GM12878 (cell line): ENCODE results near the gene PNRC1. TPM values are rescaled to one million over a fixed set of nuclear protein-coding genes. Genes with fewer than 3 reads are reported as not detected.

ENCODE experiments used
- ATAC-seq: fragments of 200-7000 bp; cut with Tn5 transposase; 3 replicates; pipeline ENCODE4 v1.9.1; 2020; ENCODE audit warnings: mild to moderate bottlenecking, moderate library complexity
- BruUV-seq: library from RNA; stranded (reverse); fragments of 400-500 nt; replicated peaks from 2 replicates; lab custom pipeline; 2021; lab: Mats Ljungman, UMichigan
- CTCF ChIA-PET: fragments of 300-600 bp; sonication (Branson Sonifier 250); formaldehyde crosslinking; extraction: SDS; loops from one replicate; lab custom pipeline; 2021; ENCODE audit warnings: inconsistent platforms; lab: Yijun Ruan, JAX
- POLR2A ChIA-PET: fragments of 350-600 bp; formaldehyde crosslinking; extraction: SDS; loops from one replicate; lab custom pipeline; 2021; ENCODE audit warnings: inconsistent platforms; lab: Charles Lee
- RAD21 ChIA-PET: fragments of 300-600 bp; sonication (Branson Sonifier 250); formaldehyde crosslinking; loops from one replicate; lab custom pipeline; 2023; ENCODE audit warnings: antibody characterized with exemption; ENCODE audit not compliant: unreplicated experiment; lab: Charles Lee
- SMC1A ChIA-PET: fragments of 300-600 bp; sonication (Branson Sonifier 250); formaldehyde crosslinking; loops from one replicate; lab custom pipeline; 2023; ENCODE audit not compliant: unreplicated experiment, uncharacterized antibody; lab: Charles Lee
- DNase-seq: peaks from one replicate; pipeline ENCODE4 v3.0.0-alpha.2; 2011; ENCODE audit warnings: low read depth, low spot score
- FAIRE-seq: peaks from 3 replicates; lab custom pipeline; 2011; peaks lifted over from hg19 to GRCh38; lab: Jason Lieb, UNC
- H2AFZ ChIP-seq: 2 replicates; pipeline ENCODE4 v1.6.0; 2011; ENCODE audit warnings: low read depth, low read length, control low read depth; ENCODE audit not compliant: control insufficient read depth
- H3K27ac ChIP-seq: 2 replicates; pipeline ENCODE4 v1.5.1; 2011; ENCODE audit warnings: control low read depth; ENCODE audit not compliant: control insufficient read depth, insufficient read depth
- H3K27me3 ChIP-seq, 2 experiments: replicated peaks in 1 of 2; 2 replicates each; pipeline versions ENCODE4 v1.6.0 to v1.6.1; 2011; ENCODE audit warnings: low read length in 1 of 2; ENCODE audit not compliant: control insufficient read depth in 2 of 2, insufficient read depth in 2 of 2
- H3K36me3 ChIP-seq, 2 experiments: 2 replicates each; pipeline ENCODE4 v1.5.1; 2011; ENCODE audit warnings: low read length in 1 of 2; ENCODE audit not compliant: control insufficient read depth in 2 of 2, insufficient read depth in 2 of 2
- H3K4me1 ChIP-seq: 2 replicates; pipeline ENCODE4 v1.6.1; 2011; ENCODE audit warnings: mild to moderate bottlenecking, low read length, moderate library complexity, mixed read lengths; ENCODE audit not compliant: control insufficient read depth, insufficient read depth
- H3K4me2 ChIP-seq: 2 replicates; pipeline ENCODE4 v1.6.0; 2011; ENCODE audit warnings: control low read depth; ENCODE audit not compliant: control insufficient read depth, insufficient read depth
- H3K4me3 ChIP-seq: fragments of 200-600 bp; sonication (generic); 2 replicates; pipeline ENCODE4 v1.5.1; 2016
- H3K79me2 ChIP-seq: 2 replicates; pipeline ENCODE4 v1.6.0; 2011; ENCODE audit warnings: low read length; ENCODE audit not compliant: control insufficient read depth, insufficient read depth
- H3K9ac ChIP-seq: 2 replicates; pipeline ENCODE4 v1.8.0; 2011; ENCODE audit warnings: low read length, control low read depth, mixed read lengths; ENCODE audit not compliant: control insufficient read depth, insufficient read depth
- H3K9me3 ChIP-seq: replicated peaks from 3 replicates; pipeline ENCODE4 v1.5.1; 2011; ENCODE audit warnings: mild to moderate bottlenecking, low read length; ENCODE audit not compliant: control insufficient read depth, insufficient read depth
- H4K20me1 ChIP-seq: 2 replicates; pipeline ENCODE4 v1.6.0; 2011; ENCODE audit not compliant: control insufficient read depth, insufficient read depth
- CBX3 ChIP-seq: fragments of 200-600 bp; sonication (generic); IDR thresholded peaks from 2 replicates; pipeline ENCODE4 v1.6.1; 2016; ENCODE audit warnings: low read depth, borderline replicate concordance
- CREM ChIP-seq: IDR thresholded peaks from 2 replicates; pipeline ENCODE4 v1.6.1; 2014; ENCODE audit warnings: antibody characterized with exemption, low read depth
- IKZF2 ChIP-seq, 2 experiments: fragments of 450-650 bp; IDR thresholded peaks; 2 replicates each; pipeline ENCODE4 v1.6.1; 2017; ENCODE audit warnings: mild to moderate bottlenecking in 2 of 2, moderate library complexity in 2 of 2
- NR2F1 ChIP-seq: fragments of 450-650 bp; conservative IDR thresholded peaks from 2 replicates; pipeline ENCODE4 v1.6.1; 2017; ENCODE audit warnings: mild to moderate bottlenecking
- WRNIP1 ChIP-seq: IDR thresholded peaks from 2 replicates; pipeline ENCODE4 v1.6.1; 2011; ENCODE audit warnings: low read depth, low read length, improper control_type of control experiment, borderline replicate concordance
- WGBS: methylation state at CpG from one replicate; pipeline ENCODE4 v1.1.6; 2016; ENCODE audit warnings: low lambda C conversion rate; ENCODE audit not compliant: insufficient replicate concordance, insufficient coverage; ENCODE audit errors: missing lambda C conversion rate; 5-methylcytosine and 5-hydroxymethylcytosine counted together
- in situ Hi-C: fragments of 300-500 bp; cut with MboI; formaldehyde crosslinking; loops from 9 replicates; pipeline ENCODE4 v1.14.3; 2018; ENCODE audit warnings: mixed read lengths
- intact Hi-C: fragments of 100-400 bp; cut with micrococcal nuclease; formaldehyde crosslinking; loops from one replicate; pipeline ENCODE4 v1.14.2; 2022; ENCODE audit not compliant: unreplicated experiment
- polyA plus RNA-seq, 11 experiments: library from polyadenylated mRNA; depleted of rRNA in 4 of 11; unstranded in 6 of 11; stranded (reverse) in 5 of 11; fragments of >200 nt; fragmentation: Nextera tagmentation in 4 of 11; fragmentation: Illumina TruSeq in 1 of 11; extraction: Ambion mirVana in 4 of 11; extraction: Trizol in 1 of 11; gene quantifications; 1 replicate in 1 of 11; 2 replicates in 10 of 11; pipeline versions ENCODE4 v1.2.1 to v1.2.3, GENCODE V29; 2011 to 2016; ENCODE audit warnings: inconsistent platforms in 2 of 11, missing spikeins in 2 of 11, low read depth in 1 of 11
- total RNA-seq, 4 experiments: library from RNA; depleted of rRNA in 3 of 4; stranded (reverse); fragments of >200 nt in 3 of 4; fragmentation: Illumina TruSeq in 1 of 4; extraction: Trizol in 1 of 4; gene quantifications; 2 replicates each; pipeline versions ENCODE4 v1.2.1 to v1.2.3, GENCODE V29; 2013 to 2021
- TF ChIP-seq, protein P1 (sequence below): IDR thresholded peaks from 2 replicates; pipeline ENCODE4 v1.6.1; 2012; ENCODE audit warnings: low read depth, low read length, improper control_type of control experiment
- TF ChIP-seq, protein P2 (sequence below): fragments of 450-650 bp; IDR thresholded peaks from 2 replicates; pipeline ENCODE4 v1.6.1; 2017; ENCODE audit warnings: mild to moderate bottlenecking, moderate library complexity
- TF ChIP-seq, protein P3 (sequence below): IDR thresholded peaks from 2 replicates; pipeline ENCODE4 v1.6.1; 2012; ENCODE audit warnings: low read depth, low read length, improper control_type of control experiment
- TF ChIP-seq, protein P4 (sequence below): fragments of 450-650 bp; IDR thresholded peaks from 2 replicates; pipeline ENCODE4 v1.6.1; 2017; ENCODE audit warnings: mild to moderate bottlenecking, moderate library complexity
- TF ChIP-seq, protein P5 (sequence below): fragments of 450-650 bp; IDR thresholded peaks from 2 replicates; pipeline ENCODE4 v1.6.1; 2014; ENCODE audit warnings: mild to moderate bottlenecking
- TF ChIP-seq, protein P6 (sequence below): IDR thresholded peaks from 2 replicates; pipeline ENCODE4 v1.6.1; 2011; ENCODE audit warnings: low read depth, low read length, improper control_type of control experiment, borderline replicate concordance

The PNRC1 gene
- total and polyA plus RNA-seq, 10 of the 15 experiments (the other 5 are each of a cell fraction or from before 2014, with no cell fraction given): 7.6 to 66.0 (median 33.1) TPM

DNA sequence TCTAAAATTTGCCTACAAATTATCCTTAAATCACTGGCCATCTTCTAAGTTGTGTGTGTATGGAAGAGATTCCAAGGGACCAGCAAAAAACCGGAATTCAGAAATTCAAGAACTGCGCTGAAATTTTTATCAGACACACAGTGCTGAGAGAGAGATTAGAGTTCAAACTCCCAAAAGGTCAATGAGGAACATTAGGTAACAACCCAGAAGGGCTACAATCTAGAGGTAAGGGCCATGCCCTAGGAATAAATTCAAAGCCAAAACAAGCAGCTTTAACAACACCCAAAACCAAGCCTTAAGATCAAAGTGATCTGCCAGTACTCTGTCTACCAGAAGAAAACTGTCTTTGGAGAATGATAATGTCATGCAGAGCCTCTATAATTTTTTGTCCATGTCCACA, 19.6 kb downstream of the PNRC1 start:
- Histone ChIP-seq H3K27ac (no peak overlapping the region), H4K20me1 (no peaks in the 10 kb centered on the region), H3K4me1 (no peaks in the 10 kb centered on the region), H3K4me3 (no peak overlapping the region), H2AFZ (no peak overlapping the region), H3K27me3 (no peaks in the 10 kb centered on the region), H3K4me2 (no peak overlapping the region), H3K79me2 (no peaks in the 10 kb centered on the region), H3K9ac (no peak overlapping the region), H3K36me3 (no peaks in the 10 kb centered on the region), H3K9me3 (no peaks in the 10 kb centered on the region)
- ChIA-PET SMC1A (interaction anchor here (1.6 to 3.5 kb wide), 2 partner anchors 10 to 20 kb away, joined by 4 to 13 read pairs; partner anchors contain the start of gene PNRC1), RAD21 (no interaction called here), CTCF (interaction anchor here (1.1 kb wide), 1 partner anchor 9 kb away, joined by 3 read pairs; no protein-coding TSS in a partner anchor), POLR2A (interaction anchor here (0.6 to 1.4 kb wide), 3 partner anchors 16 to 26 kb away, joined by 3 to 6 read pairs (median 3); no protein-coding TSS in a partner anchor)
- in situ Hi-C loops (no loop called here), intact Hi-C loops (no loop called here)
- ATAC-seq: no peak
- no peak for FAIRE-seq
- 98% methylated on average over 2 of the region's 2 CpGs for WGBS
- no TSS peak for BruUV-seq
- DNase-seq: no peak
- TF ChIP-seq, protein P1, sequence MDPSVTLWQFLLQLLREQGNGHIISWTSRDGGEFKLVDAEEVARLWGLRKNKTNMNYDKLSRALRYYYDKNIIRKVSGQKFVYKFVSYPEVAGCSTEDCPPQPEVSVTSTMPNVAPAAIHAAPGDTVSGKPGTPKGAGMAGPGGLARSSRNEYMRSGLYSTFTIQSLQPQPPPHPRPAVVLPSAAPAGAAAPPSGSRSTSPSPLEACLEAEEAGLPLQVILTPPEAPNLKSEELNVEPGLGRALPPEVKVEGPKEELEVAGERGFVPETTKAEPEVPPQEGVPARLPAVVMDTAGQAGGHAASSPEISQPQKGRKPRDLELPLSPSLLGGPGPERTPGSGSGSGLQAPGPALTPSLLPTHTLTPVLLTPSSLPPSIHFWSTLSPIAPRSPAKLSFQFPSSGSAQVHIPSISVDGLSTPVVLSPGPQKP: no peak
- TF ChIP-seq, protein P2, sequence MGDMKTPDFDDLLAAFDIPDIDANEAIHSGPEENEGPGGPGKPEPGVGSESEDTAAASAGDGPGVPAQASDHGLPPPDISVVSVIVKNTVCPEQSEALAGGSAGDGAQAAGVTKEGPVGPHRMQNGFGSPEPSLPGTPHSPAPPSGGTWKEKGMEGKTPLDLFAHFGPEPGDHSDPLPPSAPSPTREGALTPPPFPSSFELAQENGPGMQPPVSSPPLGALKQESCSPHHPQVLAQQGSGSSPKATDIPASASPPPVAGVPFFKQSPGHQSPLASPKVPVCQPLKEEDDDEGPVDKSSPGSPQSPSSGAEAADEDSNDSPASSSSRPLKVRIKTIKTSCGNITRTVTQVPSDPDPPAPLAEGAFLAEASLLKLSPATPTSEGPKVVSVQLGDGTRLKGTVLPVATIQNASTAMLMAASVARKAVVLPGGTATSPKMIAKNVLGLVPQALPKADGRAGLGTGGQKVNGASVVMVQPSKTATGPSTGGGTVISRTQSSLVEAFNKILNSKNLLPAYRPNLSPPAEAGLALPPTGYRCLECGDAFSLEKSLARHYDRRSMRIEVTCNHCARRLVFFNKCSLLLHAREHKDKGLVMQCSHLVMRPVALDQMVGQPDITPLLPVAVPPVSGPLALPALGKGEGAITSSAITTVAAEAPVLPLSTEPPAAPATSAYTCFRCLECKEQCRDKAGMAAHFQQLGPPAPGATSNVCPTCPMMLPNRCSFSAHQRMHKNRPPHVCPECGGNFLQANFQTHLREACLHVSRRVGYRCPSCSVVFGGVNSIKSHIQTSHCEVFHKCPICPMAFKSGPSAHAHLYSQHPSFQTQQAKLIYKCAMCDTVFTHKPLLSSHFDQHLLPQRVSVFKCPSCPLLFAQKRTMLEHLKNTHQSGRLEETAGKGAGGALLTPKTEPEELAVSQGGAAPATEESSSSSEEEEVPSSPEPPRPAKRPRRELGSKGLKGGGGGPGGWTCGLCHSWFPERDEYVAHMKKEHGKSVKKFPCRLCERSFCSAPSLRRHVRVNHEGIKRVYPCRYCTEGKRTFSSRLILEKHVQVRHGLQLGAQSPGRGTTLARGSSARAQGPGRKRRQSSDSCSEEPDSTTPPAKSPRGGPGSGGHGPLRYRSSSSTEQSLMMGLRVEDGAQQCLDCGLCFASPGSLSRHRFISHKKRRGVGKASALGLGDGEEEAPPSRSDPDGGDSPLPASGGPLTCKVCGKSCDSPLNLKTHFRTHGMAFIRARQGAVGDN: no peak
- TF ChIP-seq, protein P3, sequence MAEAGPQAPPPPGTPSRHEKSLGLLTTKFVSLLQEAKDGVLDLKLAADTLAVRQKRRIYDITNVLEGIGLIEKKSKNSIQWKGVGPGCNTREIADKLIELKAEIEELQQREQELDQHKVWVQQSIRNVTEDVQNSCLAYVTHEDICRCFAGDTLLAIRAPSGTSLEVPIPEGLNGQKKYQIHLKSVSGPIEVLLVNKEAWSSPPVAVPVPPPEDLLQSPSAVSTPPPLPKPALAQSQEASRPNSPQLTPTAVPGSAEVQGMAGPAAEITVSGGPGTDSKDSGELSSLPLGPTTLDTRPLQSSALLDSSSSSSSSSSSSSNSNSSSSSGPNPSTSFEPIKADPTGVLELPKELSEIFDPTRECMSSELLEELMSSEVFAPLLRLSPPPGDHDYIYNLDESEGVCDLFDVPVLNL: no peak
- TF ChIP-seq CREM: no peak
- TF ChIP-seq WRNIP1: no peak
- no peak for TF ChIP-seq IKZF2 (IDR thresholded peaks at IDR 0.05)
- no peak for TF ChIP-seq CBX3
- no peak for TF ChIP-seq NR2F1
- TF ChIP-seq, protein P4, sequence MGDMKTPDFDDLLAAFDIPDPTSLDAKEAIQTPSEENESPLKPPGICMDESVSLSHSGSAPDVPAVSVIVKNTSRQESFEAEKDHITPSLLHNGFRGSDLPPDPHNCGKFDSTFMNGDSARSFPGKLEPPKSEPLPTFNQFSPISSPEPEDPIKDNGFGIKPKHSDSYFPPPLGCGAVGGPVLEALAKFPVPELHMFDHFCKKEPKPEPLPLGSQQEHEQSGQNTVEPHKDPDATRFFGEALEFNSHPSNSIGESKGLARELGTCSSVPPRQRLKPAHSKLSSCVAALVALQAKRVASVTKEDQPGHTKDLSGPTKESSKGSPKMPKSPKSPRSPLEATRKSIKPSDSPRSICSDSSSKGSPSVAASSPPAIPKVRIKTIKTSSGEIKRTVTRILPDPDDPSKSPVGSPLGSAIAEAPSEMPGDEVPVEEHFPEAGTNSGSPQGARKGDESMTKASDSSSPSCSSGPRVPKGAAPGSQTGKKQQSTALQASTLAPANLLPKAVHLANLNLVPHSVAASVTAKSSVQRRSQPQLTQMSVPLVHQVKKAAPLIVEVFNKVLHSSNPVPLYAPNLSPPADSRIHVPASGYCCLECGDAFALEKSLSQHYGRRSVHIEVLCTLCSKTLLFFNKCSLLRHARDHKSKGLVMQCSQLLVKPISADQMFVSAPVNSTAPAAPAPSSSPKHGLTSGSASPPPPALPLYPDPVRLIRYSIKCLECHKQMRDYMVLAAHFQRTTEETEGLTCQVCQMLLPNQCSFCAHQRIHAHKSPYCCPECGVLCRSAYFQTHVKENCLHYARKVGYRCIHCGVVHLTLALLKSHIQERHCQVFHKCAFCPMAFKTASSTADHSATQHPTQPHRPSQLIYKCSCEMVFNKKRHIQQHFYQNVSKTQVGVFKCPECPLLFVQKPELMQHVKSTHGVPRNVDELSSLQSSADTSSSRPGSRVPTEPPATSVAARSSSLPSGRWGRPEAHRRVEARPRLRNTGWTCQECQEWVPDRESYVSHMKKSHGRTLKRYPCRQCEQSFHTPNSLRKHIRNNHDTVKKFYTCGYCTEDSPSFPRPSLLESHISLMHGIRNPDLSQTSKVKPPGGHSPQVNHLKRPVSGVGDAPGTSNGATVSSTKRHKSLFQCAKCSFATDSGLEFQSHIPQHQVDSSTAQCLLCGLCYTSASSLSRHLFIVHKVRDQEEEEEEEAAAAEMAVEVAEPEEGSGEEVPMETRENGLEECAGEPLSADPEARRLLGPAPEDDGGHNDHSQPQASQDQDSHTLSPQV: no peak
- TF ChIP-seq, protein P5, sequence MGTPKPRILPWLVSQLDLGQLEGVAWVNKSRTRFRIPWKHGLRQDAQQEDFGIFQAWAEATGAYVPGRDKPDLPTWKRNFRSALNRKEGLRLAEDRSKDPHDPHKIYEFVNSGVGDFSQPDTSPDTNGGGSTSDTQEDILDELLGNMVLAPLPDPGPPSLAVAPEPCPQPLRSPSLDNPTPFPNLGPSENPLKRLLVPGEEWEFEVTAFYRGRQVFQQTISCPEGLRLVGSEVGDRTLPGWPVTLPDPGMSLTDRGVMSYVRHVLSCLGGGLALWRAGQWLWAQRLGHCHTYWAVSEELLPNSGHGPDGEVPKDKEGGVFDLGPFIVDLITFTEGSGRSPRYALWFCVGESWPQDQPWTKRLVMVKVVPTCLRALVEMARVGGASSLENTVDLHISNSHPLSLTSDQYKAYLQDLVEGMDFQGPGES: no peak
- TF ChIP-seq, protein P6, sequence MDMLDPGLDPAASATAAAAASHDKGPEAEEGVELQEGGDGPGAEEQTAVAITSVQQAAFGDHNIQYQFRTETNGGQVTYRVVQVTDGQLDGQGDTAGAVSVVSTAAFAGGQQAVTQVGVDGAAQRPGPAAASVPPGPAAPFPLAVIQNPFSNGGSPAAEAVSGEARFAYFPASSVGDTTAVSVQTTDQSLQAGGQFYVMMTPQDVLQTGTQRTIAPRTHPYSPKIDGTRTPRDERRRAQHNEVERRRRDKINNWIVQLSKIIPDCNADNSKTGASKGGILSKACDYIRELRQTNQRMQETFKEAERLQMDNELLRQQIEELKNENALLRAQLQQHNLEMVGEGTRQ: no peak
